Progenitor cell of endocrine pancreas (in vitro differentiated cells): ENCODE data around the gene EIF2S2. TPM values are rescaled to one million over a fixed set of nuclear protein-coding genes. Genes with fewer than 3 reads are reported as not detected.

Experiments
- DNase-seq: peaks from one replicate; pipeline ENCODE4 v3.0.0; 2021; ENCODE audit warnings: low spot score; ENCODE audit not compliant: unreplicated experiment
- H3K27ac Mint-ChIP-seq: 2 replicates; pipeline ENCODE4 v1.8.0; 2021; ENCODE audit warnings: mild to moderate bottlenecking, moderate library complexity, mixed read lengths
- H3K27me3 Mint-ChIP-seq: 2 replicates; pipeline ENCODE4 v1.8.0; 2021; ENCODE audit warnings: mixed read lengths
- H3K36me3 Mint-ChIP-seq: 2 replicates; pipeline ENCODE4 v1.8.0; 2022; ENCODE audit warnings: mixed read lengths; ENCODE audit not compliant: insufficient read depth
- H3K4me1 Mint-ChIP-seq: 2 replicates; pipeline ENCODE4 v1.8.0; 2021; ENCODE audit warnings: low read depth, mixed read lengths
- H3K4me3 Mint-ChIP-seq: 2 replicates; pipeline ENCODE4 v1.8.0; 2021; ENCODE audit warnings: low read depth, mild to moderate bottlenecking, moderate library complexity, mixed read lengths
- H3K9me3 Mint-ChIP-seq: 2 replicates; pipeline ENCODE4 v1.8.0; 2021; ENCODE audit warnings: low read depth, mixed read lengths
- CTCF ChIP-seq: fragments of 200-600 bp; sonication (generic); IDR thresholded peaks from one replicate; pipeline ENCODE4 v1.5.0; 2021; ENCODE audit warnings: antibody characterized with exemption, mild to moderate bottlenecking; ENCODE audit not compliant: unreplicated experiment
- total RNA-seq: library from RNA; stranded (reverse); gene quantifications from 2 replicates; pipeline ENCODE4 v1.2.1, GENCODE V29; 2021

The EIF2S2 gene
- total RNA-seq, 1 donor from 2014 or later, result 84.0 TPM

- no peak overlapping the region for H3K4me3 Mint-ChIP-seq
- H3K27ac Mint-ChIP-seq, result no peak overlapping the region
- H3K4me1 Mint-ChIP-seq, result peaks cover 18% of the 10 kb centered on the region
- no peaks in the 10 kb centered on the region for H3K36me3 Mint-ChIP-seq
- no peaks in the 10 kb centered on the region for H3K27me3 Mint-ChIP-seq
- DNase-seq, result no peak
- no peaks in the 10 kb centered on the region for H3K9me3 Mint-ChIP-seq
- TF ChIP-seq CTCF, result no peak
These were observed 53.2 kb downstream of the EIF2S2 start for GRCh38 chr20:34058831-34059230.

- DNase-seq, result no peak
- H3K4me1 Mint-ChIP-seq, result peaks cover 15% of the 10 kb centered on the region
- no peaks in the 10 kb centered on the region for H3K36me3 Mint-ChIP-seq
- H3K27me3 Mint-ChIP-seq, result no peaks in the 10 kb centered on the region
- TF ChIP-seq CTCF, result no peak
- H3K4me3 Mint-ChIP-seq, result no peak overlapping the region
- no peak overlapping the region for H3K27ac Mint-ChIP-seq
- H3K9me3 Mint-ChIP-seq, result no peaks in the 10 kb centered on the region
These were observed 56.8 kb downstream of the EIF2S2 start for GRCh38 chr20:34055290-34055689.

GRCh38 chr20:34052414-34052813 lies 59.6 kb downstream of the EIF2S2 start:
- Mint-ChIP-seq H3K36me3 (no peaks in the 10 kb centered on the region), H3K4me3 (no peak overlapping the region), H3K9me3 (no peaks in the 10 kb centered on the region), H3K4me1 (peaks cover 16% of the 10 kb centered on the region), H3K27me3 (no peaks in the 10 kb centered on the region), H3K27ac (peak overlapping the region; percentile 30)
- no peak for TF ChIP-seq CTCF
- no peak for DNase-seq

GRCh38 chr20:34049897-34050695 lies 61.9 kb downstream of the EIF2S2 start:
- Mint-ChIP-seq H3K36me3 (peaks cover 1% of the 10 kb centered on the region), H3K27ac (peak overlapping the region; percentile 21), H3K9me3 (no peaks in the 10 kb centered on the region), H3K4me1 (peaks cover 31% of the 10 kb centered on the region), H3K27me3 (no peaks in the 10 kb centered on the region), H3K4me3 (no peak overlapping the region)
- no peak for DNase-seq
- no peak for TF ChIP-seq CTCF

GRCh38 chr20:34049389-34049788 lies 62.7 kb downstream of the EIF2S2 start:
- H3K36me3 Mint-ChIP-seq, result peaks cover 1% of the 10 kb centered on the region
- H3K27me3 Mint-ChIP-seq, result no peaks in the 10 kb centered on the region
- peaks cover 30% of the 10 kb centered on the region for H3K4me1 Mint-ChIP-seq
- no peaks in the 10 kb centered on the region for H3K9me3 Mint-ChIP-seq
- H3K27ac Mint-ChIP-seq, result no peak overlapping the region
- H3K4me3 Mint-ChIP-seq, result no peak overlapping the region
- no peak for DNase-seq
- TF ChIP-seq CTCF, result no peak
